ENCODE measurements around the gene SMIM8. TPM values are rescaled to one million over a fixed set of nuclear protein-coding genes. Genes with fewer than 3 reads are reported as not detected.

Gene SMIM8
- total RNA-seq, 2 donors from 2014 or later = 8.4 to 14.5 TPM

DNA sequence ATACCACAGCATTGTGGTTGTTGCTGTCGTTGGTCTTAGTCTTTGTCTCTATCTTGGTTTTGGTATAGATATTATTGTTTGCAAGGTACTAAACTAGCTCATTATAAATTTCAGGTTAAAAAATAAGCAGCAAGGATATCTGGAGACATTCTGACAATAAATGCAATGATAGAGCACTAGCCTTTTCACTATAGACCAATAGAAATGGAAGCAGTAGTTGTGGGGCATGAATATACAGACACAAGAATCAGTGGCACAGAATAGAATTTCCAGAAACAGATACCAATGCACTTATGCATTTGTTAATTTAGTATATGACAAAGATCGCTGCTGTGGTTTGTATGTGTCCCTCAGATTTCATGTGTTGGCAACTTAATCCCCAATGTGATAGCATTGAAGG, 54.3 kb downstream of the SMIM8 start:
- H3K27ac Mint-ChIP-seq = no peak overlapping the region
- no peaks in the 10 kb centered on the region for H3K36me3 Mint-ChIP-seq (ENCODE audit: insufficient read depth in 2 of 2)
- H3K9me3 Mint-ChIP-seq = no peaks in the 10 kb centered on the region
- ATAC-seq (replicated peaks in 1 of 2) (no peak), DNase-seq (no peak)
- H3K27me3 Mint-ChIP-seq (ENCODE audit: low read depth) = no peaks in the 10 kb centered on the region
- H3K4me3 Mint-ChIP-seq = no peak overlapping the region
- H3K4me1 Mint-ChIP-seq (ENCODE audit: low read depth) = peaks cover 5% of the 10 kb centered on the region

- H3K4me3 Mint-ChIP-seq = no peak overlapping the region
- H3K4me1 Mint-ChIP-seq (ENCODE audit: low read depth) = peaks cover 5% of the 10 kb centered on the region
- ATAC-seq (replicated peaks in 1 of 2) (no peak), DNase-seq (no peak)
- H3K9me3 Mint-ChIP-seq = no peaks in the 10 kb centered on the region
- no peaks in the 10 kb centered on the region for H3K36me3 Mint-ChIP-seq (ENCODE audit: insufficient read depth in 2 of 2)
- H3K27ac Mint-ChIP-seq = no peak overlapping the region
- no peaks in the 10 kb centered on the region for H3K27me3 Mint-ChIP-seq (ENCODE audit: low read depth)
These were observed 56.6 kb downstream of the SMIM8 start for GRCh38 chr6:87378947-87379346.

DNA sequence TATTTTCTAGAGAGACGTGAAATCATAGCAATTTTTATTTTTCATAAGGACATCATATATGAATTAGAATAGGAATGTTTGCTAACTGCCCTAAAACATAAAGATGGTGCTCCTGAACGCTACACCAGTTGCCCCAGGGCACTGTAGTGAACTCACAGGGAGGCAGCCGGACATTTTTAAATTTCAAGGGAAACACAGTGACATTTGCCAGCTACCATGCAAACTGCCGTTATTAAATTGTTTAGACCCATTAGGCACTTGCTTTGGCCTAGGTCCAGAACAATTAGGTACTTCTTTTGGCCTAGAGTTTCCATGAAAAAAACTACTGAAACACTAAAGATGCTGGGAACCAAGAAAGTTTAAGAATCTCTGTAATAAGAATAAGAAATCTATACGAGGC, 60.5 kb downstream of the SMIM8 start:
- no peaks in the 10 kb centered on the region for H3K27me3 Mint-ChIP-seq (ENCODE audit: low read depth)
- no peak overlapping the region for H3K27ac Mint-ChIP-seq
- DNase-seq = no peak
- no peaks in the 10 kb centered on the region for H3K9me3 Mint-ChIP-seq
- H3K4me1 Mint-ChIP-seq (ENCODE audit: low read depth) = no peaks in the 10 kb centered on the region
- H3K36me3 Mint-ChIP-seq (ENCODE audit: insufficient read depth in 2 of 2) = no peaks in the 10 kb centered on the region
- no peak for ATAC-seq (replicated peaks in 1 of 2)
- H3K4me3 Mint-ChIP-seq = no peak overlapping the region

GRCh38 chr6:87384038-87384437, 61.6 kb downstream of the SMIM8 start:
- no peak overlapping the region for H3K4me3 Mint-ChIP-seq
- no peaks in the 10 kb centered on the region for H3K4me1 Mint-ChIP-seq (ENCODE audit: low read depth)

GRCh38 chr6:87384449-87384848, 62.1 kb downstream of the SMIM8 start:
- no peak overlapping the region for H3K27ac Mint-ChIP-seq
- no peaks in the 10 kb centered on the region for H3K9me3 Mint-ChIP-seq
- no peak for ATAC-seq (replicated peaks in 1 of 2)
- no peaks in the 10 kb centered on the region for H3K27me3 Mint-ChIP-seq (ENCODE audit: low read depth)
- no peak for DNase-seq
- H3K36me3 Mint-ChIP-seq (ENCODE audit: insufficient read depth in 2 of 2) = no peaks in the 10 kb centered on the region
- H3K4me1 Mint-ChIP-seq (ENCODE audit: low read depth) = no peaks in the 10 kb centered on the region
- H3K4me3 Mint-ChIP-seq = no peak overlapping the region

More at GRCh38 chr6:87384038-87384437, 61.6 kb downstream of the SMIM8 start:
- no peak for DNase-seq
- Mint-ChIP-seq H3K9me3 (no peaks in the 10 kb centered on the region), H3K36me3 (ENCODE audit: insufficient read depth in 2 of 2) (no peaks in the 10 kb centered on the region), H3K27ac (no peak overlapping the region), H3K27me3 (ENCODE audit: low read depth) (no peaks in the 10 kb centered on the region)
- no peak for ATAC-seq (replicated peaks in 1 of 2)

DNA sequence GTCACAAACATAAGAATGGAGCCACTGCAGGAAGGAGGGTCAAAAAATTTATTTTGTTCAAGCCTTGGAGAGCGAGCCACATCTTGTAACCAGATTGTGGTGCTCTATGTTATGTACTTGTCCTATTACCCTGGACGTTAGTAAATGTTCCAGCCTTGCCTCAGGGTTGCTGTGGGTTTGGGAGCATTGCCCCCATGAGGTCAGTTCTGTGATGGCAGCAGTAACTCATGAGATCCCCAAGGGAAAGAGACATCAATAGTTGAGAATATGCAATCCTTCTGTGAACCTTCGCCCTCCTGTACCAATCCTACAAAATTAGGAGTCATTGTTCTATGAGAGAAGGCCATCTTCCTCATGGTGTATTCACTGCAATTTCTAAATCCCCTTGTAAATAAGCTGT, 68.9 kb downstream of the SMIM8 start:
- no peak for DNase-seq
- H3K4me3 Mint-ChIP-seq = no peak overlapping the region
- no peak for ATAC-seq (replicated peaks in 1 of 2)
- H3K27ac Mint-ChIP-seq = no peak overlapping the region
- H3K4me1 Mint-ChIP-seq (ENCODE audit: low read depth) = no peaks in the 10 kb centered on the region
- no peaks in the 10 kb centered on the region for H3K9me3 Mint-ChIP-seq
- H3K36me3 Mint-ChIP-seq (ENCODE audit: insufficient read depth in 2 of 2) = no peaks in the 10 kb centered on the region
- H3K27me3 Mint-ChIP-seq (ENCODE audit: low read depth) = no peaks in the 10 kb centered on the region

Other genes with a start within 250 kb of the SMIM8 start
- gene CGA, start 227.5 kb upstream of the SMIM8 start, total RNA-seq = not detected
- 10 to 100 TPM; 55.3 to 68.0 TPM for gene ZNF292, start 167.0 kb upstream of the SMIM8 start, total RNA-seq
- not detected for gene GJB7, start 6.7 kb downstream of the SMIM8 start, total RNA-seq
- 1 to 10 TPM; 2.0 to 2.7 TPM for gene C6orf163, start 22.2 kb downstream of the SMIM8 start, total RNA-seq
- not detected for gene CFAP206, start 85.4 kb downstream of the SMIM8 start, total RNA-seq
- 10 to 100 TPM; 12.7 to 14.7 TPM for gene SLC35A1, start 150.4 kb downstream of the SMIM8 start, total RNA-seq